HG02852 (cell line): ENCODE results near the gene DUS1L.

ENCODE experiments used
- ATAC-seq: cut with Tn5 transposase; IDR thresholded peaks from one replicate; pipeline ENCODE4 v1.9.1; 2021; ENCODE audit warnings: mild to moderate bottlenecking, moderate library complexity; ENCODE audit not compliant: unreplicated experiment

The DUS1L gene

GRCh38 chr17:82058230-82058854 is 7.3 kb downstream of the DUS1L start:
- no peak for ATAC-seq

GRCh38 chr17:82056729-82057621 is 8.6 kb downstream of the DUS1L start:
- ATAC-seq, result no peak

GRCh38 chr17:82055965-82056728 is 9.5 kb downstream of the DUS1L start:
- no peak for ATAC-seq

- no peak for ATAC-seq
Observed at GRCh38 chr17:82055023-82055964, 10.3 kb downstream of the DUS1L start.

GRCh38 chr17:82054351-82055022 is 11.1 kb downstream of the DUS1L start:
- no peak for ATAC-seq

- no peak for ATAC-seq
Observed at GRCh38 chr17:82053556-82054263, 11.9 kb downstream of the DUS1L start.

GRCh38 chr17:82053130-82053529 is 12.5 kb downstream of the DUS1L start:
- no peak for ATAC-seq

GRCh38 chr17:82052638-82053059 is 13.0 kb downstream of the DUS1L start:
- no peak for ATAC-seq

- peak; percentile 58 for ATAC-seq
Observed at GRCh38 chr17:82051776-82052637, 13.6 kb downstream of the DUS1L start, which contains the start of the genes GPS1 and RFNG. Gene GPS1, plus strand, starts transcription at chr17:82051898. Its CDS starts 34 bp downstream, at chr17:82051932. Gene RFNG, minus strand, starts transcription at chr17:82051811. Its CDS starts 45 bp downstream, at chr17:82051766.

- ATAC-seq, result no peak
Observed at GRCh38 chr17:82050761-82051641, 14.6 kb downstream of the DUS1L start.

GRCh38 chr17:82050152-82050760 is 15.3 kb downstream of the DUS1L start:
- ATAC-seq, result no peak

GRCh38 chr17:82049521-82049971 is 16.1 kb downstream of the DUS1L start:
- no peak for ATAC-seq

- ATAC-seq, result no peak
Observed at GRCh38 chr17:82049106-82049505, 16.5 kb downstream of the DUS1L start.

- ATAC-seq, result no peak
Observed at GRCh38 chr17:82048571-82048971, 17.0 kb downstream of the DUS1L start.

- no peak for ATAC-seq
Observed at GRCh38 chr17:82047914-82048570, 17.6 kb downstream of the DUS1L start.

- no peak for ATAC-seq
Observed at GRCh38 chr17:82047379-82047778, 18.2 kb downstream of the DUS1L start.
